HG02938 (cell line): ENCODE measurements around the gene MITF.
"Not testable (repeated sequence)": the region's sequence is repeated elsewhere in the genome, so short reads cannot be mapped to it uniquely, and the experiment has no call there.

Experiments
- ATAC-seq: cut with Tn5 transposase; IDR thresholded peaks from one replicate; pipeline ENCODE4 v1.9.1; 2021; ENCODE audit warnings: mild to moderate bottlenecking, moderate library complexity; ENCODE audit not compliant: unreplicated experiment

Gene MITF

GRCh38 chr3:69784954-69785514 lies 45.8 kb downstream of the MITF start:
- ATAC-seq: no peak

- ATAC-seq: no peak
Observed at GRCh38 chr3:69785769-69786320, 46.6 kb downstream of the MITF start.

- no peak for ATAC-seq
Observed at GRCh38 chr3:69786854-69787253, 47.6 kb downstream of the MITF start.

GRCh38 chr3:69787436-69788168 lies 48.3 kb downstream of the MITF start:
- no peak for ATAC-seq

- no peak for ATAC-seq
Observed at GRCh38 chr3:69791106-69791505, 51.8 kb downstream of the MITF start.

GRCh38 chr3:69791919-69792399 lies 52.7 kb downstream of the MITF start:
- no peak for ATAC-seq

- ATAC-seq: not testable (repeated sequence)
Observed at GRCh38 chr3:69796126-69796525, 56.9 kb downstream of the MITF start.

- ATAC-seq: no peak
Observed at GRCh38 chr3:69803681-69804270, 64.5 kb downstream of the MITF start.

- ATAC-seq: no peak
Observed at GRCh38 chr3:69805491-69805890, 66.2 kb downstream of the MITF start.

GRCh38 chr3:69806735-69807438 lies 67.6 kb downstream of the MITF start:
- ATAC-seq: no peak

GRCh38 chr3:69807674-69808073 lies 68.4 kb downstream of the MITF start:
- ATAC-seq: no peak

GRCh38 chr3:69809076-69809835 lies 70.0 kb downstream of the MITF start:
- ATAC-seq: no peak

GRCh38 chr3:69811452-69812401 lies 72.5 kb downstream of the MITF start:
- no peak for ATAC-seq

GRCh38 chr3:69815970-69816369 lies 76.7 kb downstream of the MITF start:
- no peak for ATAC-seq

GRCh38 chr3:69817988-69818387 lies 78.7 kb downstream of the MITF start:
- ATAC-seq: no peak

- ATAC-seq: no peak
Observed at GRCh38 chr3:69819282-69819681, 80.0 kb downstream of the MITF start.

- no peak for ATAC-seq
Observed at GRCh38 chr3:69821133-69821532, 81.9 kb downstream of the MITF start.

- ATAC-seq: no peak
Observed at GRCh38 chr3:69823743-69824142, 84.5 kb downstream of the MITF start.

- ATAC-seq: no peak
Observed at GRCh38 chr3:69825446-69825845, 86.2 kb downstream of the MITF start.
